Measurements from ENCODE around the gene RPP30. TPM values are rescaled to one million over a fixed set of nuclear protein-coding genes. Genes with fewer than 3 reads are reported as not detected.

Gene RPP30
- total RNA-seq, 1 experiment from 2014 or later, result 74.5 TPM

DNA sequence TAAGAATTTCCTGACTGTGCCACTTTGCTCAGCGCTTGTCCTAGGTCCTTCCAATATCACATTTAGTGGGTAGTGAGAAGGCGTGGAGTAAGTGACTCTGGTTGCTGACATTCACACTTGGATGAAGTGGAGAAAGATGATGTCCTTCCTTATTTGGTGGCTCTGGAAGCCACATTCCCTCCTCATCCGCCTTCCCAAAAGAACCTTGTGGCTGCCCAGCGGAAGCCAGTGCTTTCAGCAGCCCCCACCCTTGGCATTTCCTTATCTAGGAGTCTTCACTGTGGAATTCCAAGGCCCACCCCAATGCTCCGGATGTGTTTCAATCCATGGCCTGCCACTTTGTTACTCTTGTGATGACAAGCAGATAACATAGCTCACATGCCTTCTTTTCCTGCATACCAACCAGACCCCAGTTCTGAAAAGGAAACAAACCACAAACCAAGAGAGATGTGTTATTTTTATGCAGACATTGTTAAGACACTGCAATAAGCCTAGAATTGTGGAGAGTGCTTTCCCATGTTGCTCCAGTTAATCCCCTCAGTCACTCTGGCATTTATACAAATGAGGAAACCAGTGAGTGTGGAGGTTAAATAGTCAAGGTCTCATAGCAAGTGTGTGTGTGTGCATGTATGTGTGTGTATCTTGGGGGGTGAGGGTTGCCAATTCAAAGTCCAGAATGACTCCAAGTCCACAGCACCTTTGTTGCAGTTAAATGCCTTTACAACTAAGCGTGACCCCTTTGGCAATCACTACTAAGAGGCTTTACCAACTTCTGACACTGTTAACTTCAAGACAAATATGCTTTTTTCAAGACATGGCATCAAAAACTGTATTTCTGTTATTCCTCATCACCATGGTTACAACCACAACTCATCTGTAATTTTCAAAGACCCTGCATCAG lies 59.4 kb downstream of the RPP30 start:
- Histone ChIP-seq H3K9me3 (ENCODE audit: low read depth, low read length, poor library complexity, severe bottlenecking) (no peaks in the 10 kb centered on the region), H3K27me3 (replicated peaks; ENCODE audit: insufficient read depth, low read depth, low read length, poor library complexity) (no peaks in the 10 kb centered on the region), H3K4me3 (ENCODE audit: low read depth, low read length, poor library complexity, severe bottlenecking) (no peak overlapping the region), H3K4me1 (ENCODE audit: insufficient read depth, low read length, poor library complexity, severe bottlenecking) (peaks cover 8% of the 10 kb centered on the region), H3K36me3 (ENCODE audit: insufficient read depth, low read length, poor library complexity, severe bottlenecking) (no peaks in the 10 kb centered on the region), H3K27ac (ENCODE audit: low read depth, low read length, poor library complexity, severe bottlenecking) (peak overlapping the region; percentile 60)
- intact Hi-C loops (cut with micrococcal nuclease; ENCODE audit: unreplicated experiment), result no loop called here
- peak; percentile 67 for DNase-seq (ENCODE audit: low spot score)
- ChIA-PET CTCF (no interaction called here), POLR2A (ENCODE audit: low non-redundant PET) (no interaction called here)
- no TSS peak for BruUV-seq (replicated peaks)
- TF ChIP-seq EZH2 (IDR thresholded peaks at IDR 0.05; ENCODE audit: borderline replicate concordance, low read depth, low read length, poor library complexity, severe bottlenecking), result no peak
- TF ChIP-seq, protein P1, sequence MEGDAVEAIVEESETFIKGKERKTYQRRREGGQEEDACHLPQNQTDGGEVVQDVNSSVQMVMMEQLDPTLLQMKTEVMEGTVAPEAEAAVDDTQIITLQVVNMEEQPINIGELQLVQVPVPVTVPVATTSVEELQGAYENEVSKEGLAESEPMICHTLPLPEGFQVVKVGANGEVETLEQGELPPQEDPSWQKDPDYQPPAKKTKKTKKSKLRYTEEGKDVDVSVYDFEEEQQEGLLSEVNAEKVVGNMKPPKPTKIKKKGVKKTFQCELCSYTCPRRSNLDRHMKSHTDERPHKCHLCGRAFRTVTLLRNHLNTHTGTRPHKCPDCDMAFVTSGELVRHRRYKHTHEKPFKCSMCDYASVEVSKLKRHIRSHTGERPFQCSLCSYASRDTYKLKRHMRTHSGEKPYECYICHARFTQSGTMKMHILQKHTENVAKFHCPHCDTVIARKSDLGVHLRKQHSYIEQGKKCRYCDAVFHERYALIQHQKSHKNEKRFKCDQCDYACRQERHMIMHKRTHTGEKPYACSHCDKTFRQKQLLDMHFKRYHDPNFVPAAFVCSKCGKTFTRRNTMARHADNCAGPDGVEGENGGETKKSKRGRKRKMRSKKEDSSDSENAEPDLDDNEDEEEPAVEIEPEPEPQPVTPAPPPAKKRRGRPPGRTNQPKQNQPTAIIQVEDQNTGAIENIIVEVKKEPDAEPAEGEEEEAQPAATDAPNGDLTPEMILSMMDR (conservative IDR thresholded peaks at IDR 0.05; ENCODE audit: low read depth, low read length), result no peak

DNA sequence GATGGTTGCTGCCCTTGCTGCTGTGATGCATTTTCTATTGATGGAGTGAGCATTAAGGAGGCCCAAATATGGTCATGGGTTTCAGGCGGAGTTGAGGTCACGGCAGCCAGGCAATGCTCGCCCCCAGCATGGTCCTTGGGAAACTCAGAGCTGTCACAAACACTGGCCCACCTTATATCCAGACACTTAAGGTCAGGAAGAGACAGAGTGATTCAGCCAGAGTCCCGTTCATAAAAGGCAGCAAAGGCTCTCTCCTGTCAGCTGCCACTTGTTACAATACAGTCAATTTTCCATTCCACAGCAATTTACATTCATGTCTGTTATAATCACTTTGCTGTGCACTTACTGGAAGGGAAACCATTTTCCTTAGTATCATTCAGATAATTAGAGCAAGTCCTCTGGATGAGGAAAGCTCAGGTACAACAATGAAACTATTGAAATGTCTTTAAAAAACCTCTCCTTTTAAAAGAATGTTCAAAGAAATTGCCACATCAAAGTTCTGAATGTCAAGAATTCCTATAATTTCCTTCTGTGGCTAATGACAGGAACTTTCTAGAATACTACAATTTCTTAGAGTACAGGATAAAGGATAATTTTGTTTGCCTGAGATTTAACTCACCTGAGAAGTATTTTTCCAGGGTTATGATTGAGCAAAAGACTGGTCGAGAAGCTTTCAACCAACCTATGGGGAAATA lies 64.0 kb downstream of the RPP30 start:
- Histone ChIP-seq H3K27ac (ENCODE audit: low read depth, low read length, poor library complexity, severe bottlenecking) (no peak overlapping the region), H3K4me3 (ENCODE audit: low read depth, low read length, poor library complexity, severe bottlenecking) (no peak overlapping the region), H3K36me3 (ENCODE audit: insufficient read depth, low read length, poor library complexity, severe bottlenecking) (no peaks in the 10 kb centered on the region), H3K4me1 (ENCODE audit: insufficient read depth, low read length, poor library complexity, severe bottlenecking) (peaks cover 1% of the 10 kb centered on the region), H3K27me3 (replicated peaks; ENCODE audit: insufficient read depth, low read depth, low read length, poor library complexity) (no peaks in the 10 kb centered on the region), H3K9me3 (ENCODE audit: low read depth, low read length, poor library complexity, severe bottlenecking) (no peaks in the 10 kb centered on the region)
- no TSS peak for BruUV-seq (replicated peaks)
- intact Hi-C loops (cut with micrococcal nuclease; ENCODE audit: unreplicated experiment), result no loop called here
- ChIA-PET CTCF (no interaction called here), POLR2A (ENCODE audit: low non-redundant PET) (no interaction called here)
- no peak for DNase-seq (ENCODE audit: low spot score)
- TF ChIP-seq, protein P1 (conservative IDR thresholded peaks at IDR 0.05; ENCODE audit: low read depth, low read length), result no peak
- TF ChIP-seq EZH2 (IDR thresholded peaks at IDR 0.05; ENCODE audit: borderline replicate concordance, low read depth, low read length, poor library complexity, severe bottlenecking), result no peak

DNA sequence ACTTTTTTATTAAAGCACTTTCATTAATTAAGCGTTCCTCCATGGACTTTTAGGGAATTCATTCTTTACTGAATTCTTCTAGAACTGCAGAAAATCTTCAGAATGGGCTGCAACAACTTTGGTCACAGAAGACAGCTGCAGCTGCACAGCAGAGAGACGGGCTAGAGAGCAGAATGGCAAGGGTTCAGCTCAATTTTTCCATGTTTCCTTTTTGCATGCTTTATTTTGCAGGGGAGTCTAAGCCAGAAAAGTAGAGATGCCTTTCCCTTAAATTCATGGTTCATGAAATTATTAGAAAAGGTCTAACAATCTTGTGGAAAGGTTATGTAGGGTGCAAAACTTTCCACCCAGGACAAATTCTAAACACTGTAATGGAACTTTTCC lies 64.5 kb downstream of the RPP30 start:
- POLR2A ChIA-PET (ENCODE audit: low non-redundant PET), result no interaction called here

More for the DNA sequence above, 64.5 kb downstream of the RPP30 start:
- Histone ChIP-seq H3K27ac (ENCODE audit: low read depth, low read length, poor library complexity, severe bottlenecking) (no peak overlapping the region), H3K27me3 (replicated peaks; ENCODE audit: insufficient read depth, low read depth, low read length, poor library complexity) (no peaks in the 10 kb centered on the region), H3K4me3 (ENCODE audit: low read depth, low read length, poor library complexity, severe bottlenecking) (no peak overlapping the region), H3K4me1 (ENCODE audit: insufficient read depth, low read length, poor library complexity, severe bottlenecking) (no peaks in the 10 kb centered on the region), H3K36me3 (ENCODE audit: insufficient read depth, low read length, poor library complexity, severe bottlenecking) (no peaks in the 10 kb centered on the region), H3K9me3 (ENCODE audit: low read depth, low read length, poor library complexity, severe bottlenecking) (no peaks in the 10 kb centered on the region)
- no peak for DNase-seq (ENCODE audit: low spot score)
- CTCF ChIA-PET, result no interaction called here
- intact Hi-C loops (cut with micrococcal nuclease; ENCODE audit: unreplicated experiment), result no loop called here
- BruUV-seq (replicated peaks), result no TSS peak
- TF ChIP-seq, protein P1 (conservative IDR thresholded peaks at IDR 0.05; ENCODE audit: low read depth, low read length), result no peak
- no peak for TF ChIP-seq EZH2 (IDR thresholded peaks at IDR 0.05; ENCODE audit: borderline replicate concordance, low read depth, low read length, poor library complexity, severe bottlenecking)

Data from A673 (cell line).